PC-9 (cell line): ENCODE data around the gene ING4.

Source experiments
- EZH2 ChIP-seq: fragments of 200-600 bp; sonication (generic); IDR thresholded peaks from 2 replicates; pipeline ENCODE4 v1.8.0; 2017; ENCODE audit warnings: antibody characterized with exemption, low read depth
- TF ChIP-seq, protein P1 (sequence below): fragments of 200-600 bp; sonication (generic); conservative IDR thresholded peaks from 2 replicates; pipeline ENCODE4 v1.6.1; 2017; ENCODE audit warnings: mixed run types, antibody characterized with exemption, mild to moderate bottlenecking, moderate library complexity

DNA sequence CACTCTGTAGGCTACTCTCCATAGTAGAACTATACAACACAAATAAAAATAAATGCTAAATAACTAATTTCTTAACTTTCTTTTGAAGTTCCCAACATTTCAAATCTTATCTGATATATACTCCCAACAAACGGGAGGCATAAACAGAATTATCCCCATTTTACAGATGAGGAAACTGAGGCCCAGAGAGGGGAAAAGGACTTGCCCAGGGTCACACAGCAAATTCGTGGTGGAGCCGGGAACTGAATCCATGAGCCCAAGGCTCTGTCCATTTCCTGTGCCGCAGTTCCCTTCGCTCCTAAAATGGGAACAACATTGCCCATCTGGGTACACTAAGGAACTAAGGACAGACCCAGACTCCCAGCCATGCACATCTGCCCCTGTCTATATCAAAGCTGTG, 14.0 kb upstream of the ING4 start:
- TF ChIP-seq, protein P1, sequence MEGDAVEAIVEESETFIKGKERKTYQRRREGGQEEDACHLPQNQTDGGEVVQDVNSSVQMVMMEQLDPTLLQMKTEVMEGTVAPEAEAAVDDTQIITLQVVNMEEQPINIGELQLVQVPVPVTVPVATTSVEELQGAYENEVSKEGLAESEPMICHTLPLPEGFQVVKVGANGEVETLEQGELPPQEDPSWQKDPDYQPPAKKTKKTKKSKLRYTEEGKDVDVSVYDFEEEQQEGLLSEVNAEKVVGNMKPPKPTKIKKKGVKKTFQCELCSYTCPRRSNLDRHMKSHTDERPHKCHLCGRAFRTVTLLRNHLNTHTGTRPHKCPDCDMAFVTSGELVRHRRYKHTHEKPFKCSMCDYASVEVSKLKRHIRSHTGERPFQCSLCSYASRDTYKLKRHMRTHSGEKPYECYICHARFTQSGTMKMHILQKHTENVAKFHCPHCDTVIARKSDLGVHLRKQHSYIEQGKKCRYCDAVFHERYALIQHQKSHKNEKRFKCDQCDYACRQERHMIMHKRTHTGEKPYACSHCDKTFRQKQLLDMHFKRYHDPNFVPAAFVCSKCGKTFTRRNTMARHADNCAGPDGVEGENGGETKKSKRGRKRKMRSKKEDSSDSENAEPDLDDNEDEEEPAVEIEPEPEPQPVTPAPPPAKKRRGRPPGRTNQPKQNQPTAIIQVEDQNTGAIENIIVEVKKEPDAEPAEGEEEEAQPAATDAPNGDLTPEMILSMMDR = no peak
- no peak for TF ChIP-seq EZH2
